GM12891 (cell line): ENCODE results near the gene PIP5K1C.

Experiments
- POLR2AphosphoS5 ChIP-seq: IDR thresholded peaks from 2 replicates; pipeline ENCODE4 v1.6.1; 2011; ENCODE audit warnings: low read depth, low read length, control low read depth
- POU2F2 ChIP-seq: IDR thresholded peaks from 2 replicates; pipeline ENCODE4 v1.6.1; 2011; ENCODE audit warnings: low read depth, mild to moderate bottlenecking, control low read depth, low read length, moderate library complexity

GRCh38 chr19:3679138-3679537 lies 21.1 kb downstream of the PIP5K1C start:
- TF ChIP-seq POU2F2 (no peak), POLR2AphosphoS5 (no peak)
